Keratinocyte (primary cell): ENCODE results near the gene SMG6. TPM values are rescaled to one million over a fixed set of nuclear protein-coding genes. Genes with fewer than 3 reads are reported as not detected.

Source experiments
- DNase-seq: peaks from one replicate; pipeline ENCODE4 v3.0.0-alpha.2; 2011; ENCODE audit warnings: low read depth, missing footprints, low spot score
- FAIRE-seq: peaks from 2 replicates; lab custom pipeline; 2011; peaks lifted over from hg19 to GRCh38; lab: Jason Lieb, UNC
- H2AFZ ChIP-seq: 2 replicates; pipeline ENCODE4 v1.6.0; 2012; ENCODE audit warnings: low read length, control low read depth, inconsistent platforms; ENCODE audit not compliant: control insufficient read depth
- H3K27ac ChIP-seq: 2 replicates; pipeline ENCODE4 v1.5.1; 2011; ENCODE audit warnings: low read length; ENCODE audit not compliant: control insufficient read depth, insufficient read depth
- H3K27me3 ChIP-seq: 3 replicates; pipeline ENCODE4 v1.6.0; 2011; ENCODE audit warnings: low read length; ENCODE audit not compliant: control insufficient read depth, insufficient read depth; ENCODE audit errors: extremely low read depth
- H3K36me3 ChIP-seq, 2 experiments: 2 replicates in 1 of 2; 3 replicates in 1 of 2; pipeline ENCODE4 v1.5.1; 2011; ENCODE audit warnings: low read length in 2 of 2, mild to moderate bottlenecking in 1 of 2; ENCODE audit not compliant: control insufficient read depth in 2 of 2, insufficient read depth in 2 of 2; ENCODE audit errors: extremely low read depth in 1 of 2
- H3K4me1 ChIP-seq: 3 replicates; pipeline ENCODE4 v1.5.1; 2011; ENCODE audit warnings: low read length; ENCODE audit not compliant: control insufficient read depth, insufficient read depth; ENCODE audit errors: extremely low read depth
- H3K4me2 ChIP-seq: 3 replicates; pipeline ENCODE4 v1.6.0; 2011; ENCODE audit warnings: low read depth, low read length; ENCODE audit not compliant: control insufficient read depth, insufficient read depth; ENCODE audit errors: extremely low read depth
- H3K4me3 ChIP-seq, 3 experiments: fragments of 200-600 bp in 1 of 3; sonication (generic) in 1 of 3; 2 replicates in 2 of 3; 3 replicates in 1 of 3; pipeline ENCODE4 v1.5.1; 2011 to 2016; ENCODE audit warnings: low read length in 3 of 3, mild to moderate bottlenecking in 3 of 3, control low read depth in 2 of 3, inconsistent platforms in 1 of 3, low read depth in 1 of 3, mixed read lengths in 1 of 3, mixed run types in 1 of 3, moderate library complexity in 1 of 3; ENCODE audit not compliant: control insufficient read depth in 2 of 3, insufficient read depth in 2 of 3; ENCODE audit errors: extremely low read depth in 1 of 3
- H3K79me2 ChIP-seq: 2 replicates; pipeline ENCODE4 v1.6.0; 2012; ENCODE audit warnings: low read length; ENCODE audit not compliant: control insufficient read depth, insufficient read depth
- H3K9ac ChIP-seq: 3 replicates; pipeline ENCODE4 v1.6.0; 2011; ENCODE audit warnings: low read length; ENCODE audit not compliant: control insufficient read depth, insufficient read depth; ENCODE audit errors: extremely low read depth
- H3K9me1 ChIP-seq: 3 replicates; pipeline ENCODE4 v1.6.0; 2011; ENCODE audit warnings: low read length; ENCODE audit not compliant: control insufficient read depth, insufficient read depth; ENCODE audit errors: extremely low read depth
- H3K9me3 ChIP-seq: 2 replicates; pipeline ENCODE4 v1.5.1; 2012; ENCODE audit warnings: low read depth, low read length; ENCODE audit not compliant: control insufficient read depth
- H4K20me1 ChIP-seq: 3 replicates; pipeline ENCODE4 v1.6.0; 2011; ENCODE audit warnings: low read length; ENCODE audit not compliant: control insufficient read depth, insufficient read depth; ENCODE audit errors: extremely low read depth
- CTCF ChIP-seq, 3 experiments: IDR thresholded peaks in 1 of 3; conservative IDR thresholded peaks in 1 of 3; optimal IDR thresholded peaks in 1 of 3; 2 replicates in 2 of 3; 3 replicates in 1 of 3; pipeline versions ENCODE3 to v1.5.1; 2011; ENCODE audit warnings: low read length in 3 of 3, mild to moderate bottlenecking in 3 of 3, moderate library complexity in 2 of 3, control low read depth in 1 of 3, inconsistent platforms in 1 of 3; ENCODE audit not compliant: insufficient read depth in 2 of 3; ENCODE audit errors: extremely low read depth in 1 of 3
- EZH2 ChIP-seq: IDR thresholded peaks from one replicate; pipeline ENCODE4 v1.6.1; 2012; ENCODE audit warnings: inconsistent platforms, mild to moderate bottlenecking, low read length, moderate library complexity
- dilution Hi-C: fragments of 300-500 bp; cut with MboI; formaldehyde crosslinking; loops from one replicate; pipeline ENCODE4 v1.7.0; 2020; ENCODE audit warnings: low sequenced_read_pairs; ENCODE audit not compliant: extremely low pct_ligation_motif_present
- polyA plus RNA-seq, 5 experiments: library from polyadenylated mRNA; depleted of rRNA in 3 of 5; stranded (reverse) in 3 of 5; stranded (forward) in 1 of 5; unstranded in 1 of 5; fragments of >200 nt; gene quantifications; 1 replicate in 1 of 5; 2 replicates in 3 of 5; 3 replicates in 1 of 5; pipeline versions ENCODE4 v1.2.1 to v1.2.3, GENCODE V29; 2011 to 2012; ENCODE audit warnings: missing spikeins in 2 of 5, low read depth in 1 of 5, low replicate concordance in 1 of 5

Gene SMG6
- polyA plus RNA-seq, 1 donor (not counting 4 experiments of a cell fraction or from before 2014, with no cell fraction given) = 3.6 TPM

GRCh38 chr17:2336852-2337543 is 33.4 kb upstream of the SMG6 start, which contains the start of gene SGSM2:
Gene SGSM2 (plus strand): TSS chr17:2337501. CDS start chr17:2337689, 188 bp downstream.
- Histone ChIP-seq H3K27me3 (no peaks in the 10 kb centered on the region), H3K4me2 (peak within 1 kb of the TSS; percentile 94), H3K27ac (peak within 1 kb of the TSS; percentile 86), H3K36me3 (peaks cover 11 to 31% of the 10 kb centered on the region in 2 experiments), H3K4me1 (peaks cover 20% of the 10 kb centered on the region), H3K9ac (peak within 1 kb of the TSS; percentile 96), H3K4me3 (peak within 1 kb of the TSS; percentile 61 to 90 (median 87)), H4K20me1 (no peaks in the 10 kb centered on the region), H3K79me2 (peaks cover 39% of the 10 kb centered on the region), H2AFZ (peak within 1 kb of the TSS; percentile 91), H3K9me1 (no peaks in the 10 kb centered on the region), H3K9me3 (no peaks in the 10 kb centered on the region)
- dilution Hi-C loops = no loop called here
- FAIRE-seq (no peak), DNase-seq (no peak)
- no peak for TF ChIP-seq EZH2
- TF ChIP-seq CTCF (optimal IDR thresholded peaks at IDR 0.05 in 1 of 3, IDR thresholded peaks at IDR 0.05 in 1 of 3, conservative IDR thresholded peaks at IDR 0.05 in 1 of 3; ENCODE audit: extremely low read depth in 1 of 3, insufficient read depth in 2 of 3, low read length in 3 of 3) = no peak

GRCh38 chr17:2336215-2336851 is 32.7 kb upstream of the SMG6 start, which contains the start of gene TSR1:
Gene TSR1 (minus strand): TSS chr17:2336457. CDS start chr17:2336427, 30 bp downstream.
- peak within 1 kb of the TSS; percentile 94 for H3K4me2 ChIP-seq
- peaks cover 44% of the 10 kb centered on the region for H3K79me2 ChIP-seq
- dilution Hi-C loops = no loop called here
- H3K4me1 ChIP-seq = peaks cover 20% of the 10 kb centered on the region
- peak within 1 kb of the TSS; percentile 96 for H3K9ac ChIP-seq
- H3K9me1 ChIP-seq = no peaks in the 10 kb centered on the region
- no peak for TF ChIP-seq EZH2
- TF ChIP-seq CTCF (optimal IDR thresholded peaks at IDR 0.05 in 1 of 3, IDR thresholded peaks at IDR 0.05 in 1 of 3, conservative IDR thresholded peaks at IDR 0.05 in 1 of 3; ENCODE audit: extremely low read depth in 1 of 3, insufficient read depth in 2 of 3, low read length in 3 of 3) = peak; percentile 9 to 58 (median 24)
- FAIRE-seq (peak; percentile 46), DNase-seq (peak; percentile 40)
- peak within 1 kb of the TSS; percentile 61 to 90 (median 87) for H3K4me3 ChIP-seq
- peaks cover 14 to 37% of the 10 kb centered on the region in 2 experiments for H3K36me3 ChIP-seq
- peak within 1 kb of the TSS; percentile 92 for H2AFZ ChIP-seq
- peak within 1 kb of the TSS; percentile 86 for H3K27ac ChIP-seq
- H3K9me3 ChIP-seq = no peaks in the 10 kb centered on the region
- H4K20me1 ChIP-seq = no peaks in the 10 kb centered on the region
- H3K27me3 ChIP-seq = no peaks in the 10 kb centered on the region
